ENCODE results near the gene UBXN7. TPM values are rescaled to one million over a fixed set of nuclear protein-coding genes. Genes with fewer than 3 reads are reported as not detected.
"Not testable (repeated sequence)": the region's sequence is repeated elsewhere in the genome, so short reads cannot be mapped to it uniquely, and the experiment has no call there.

UBXN7 gene
- total RNA-seq, 3 donors from 2014 or later (not counting 1 experiment from before 2014, with no cell fraction given) = 82.0 to 97.2 (median 82.4) TPM

- Mint-ChIP-seq H3K4me1 (peaks cover 15 to 28% of the 10 kb centered on the region in 2 donors), H3K36me3 (peaks cover 18% of the 10 kb centered on the region), H3K4me3 (peak overlapping the region; percentile 18), H3K9me3 (no peaks in the 10 kb centered on the region), H3K27me3 (ENCODE audit: low read depth in 2 of 2) (no peaks in the 10 kb centered on the region), H3K27ac (peak overlapping the region; percentile 1 to 78)
- H3K4me1 ChIP-seq (ENCODE audit: control insufficient read depth, insufficient read depth, low read length) = no peaks in the 10 kb centered on the region
- H3K36me3 ChIP-seq (ENCODE audit: control insufficient read depth, insufficient read depth, low read length) = peaks cover 27% of the 10 kb centered on the region
- H3K27me3 ChIP-seq (ENCODE audit: control insufficient read depth, insufficient read depth, low read length) = no peaks in the 10 kb centered on the region
- no peaks in the 10 kb centered on the region for H3K9me3 ChIP-seq (ENCODE audit: control insufficient read depth, insufficient read depth, low read length)
- peak; percentile 73 to 93 (median 89) for ATAC-seq
- TF ChIP-seq, protein P1, sequence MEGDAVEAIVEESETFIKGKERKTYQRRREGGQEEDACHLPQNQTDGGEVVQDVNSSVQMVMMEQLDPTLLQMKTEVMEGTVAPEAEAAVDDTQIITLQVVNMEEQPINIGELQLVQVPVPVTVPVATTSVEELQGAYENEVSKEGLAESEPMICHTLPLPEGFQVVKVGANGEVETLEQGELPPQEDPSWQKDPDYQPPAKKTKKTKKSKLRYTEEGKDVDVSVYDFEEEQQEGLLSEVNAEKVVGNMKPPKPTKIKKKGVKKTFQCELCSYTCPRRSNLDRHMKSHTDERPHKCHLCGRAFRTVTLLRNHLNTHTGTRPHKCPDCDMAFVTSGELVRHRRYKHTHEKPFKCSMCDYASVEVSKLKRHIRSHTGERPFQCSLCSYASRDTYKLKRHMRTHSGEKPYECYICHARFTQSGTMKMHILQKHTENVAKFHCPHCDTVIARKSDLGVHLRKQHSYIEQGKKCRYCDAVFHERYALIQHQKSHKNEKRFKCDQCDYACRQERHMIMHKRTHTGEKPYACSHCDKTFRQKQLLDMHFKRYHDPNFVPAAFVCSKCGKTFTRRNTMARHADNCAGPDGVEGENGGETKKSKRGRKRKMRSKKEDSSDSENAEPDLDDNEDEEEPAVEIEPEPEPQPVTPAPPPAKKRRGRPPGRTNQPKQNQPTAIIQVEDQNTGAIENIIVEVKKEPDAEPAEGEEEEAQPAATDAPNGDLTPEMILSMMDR (IDR thresholded peaks at IDR 0.05) = no peak
- no peak for DNase-seq
- H3K27ac ChIP-seq (ENCODE audit: low read length) = peak overlapping the region; percentile 13
- no peak overlapping the region for H3K4me3 ChIP-seq (ENCODE audit: low read length)
- 93% methylated on average over 3 of the region's 6 CpGs for WGBS (ENCODE audit: insufficient coverage)
- intact Hi-C loops (cut with micrococcal nuclease) = no loop called here
These were observed 80.7 kb downstream of the UBXN7 start for GRCh38 chr3:196351541-196351940.

DNA sequence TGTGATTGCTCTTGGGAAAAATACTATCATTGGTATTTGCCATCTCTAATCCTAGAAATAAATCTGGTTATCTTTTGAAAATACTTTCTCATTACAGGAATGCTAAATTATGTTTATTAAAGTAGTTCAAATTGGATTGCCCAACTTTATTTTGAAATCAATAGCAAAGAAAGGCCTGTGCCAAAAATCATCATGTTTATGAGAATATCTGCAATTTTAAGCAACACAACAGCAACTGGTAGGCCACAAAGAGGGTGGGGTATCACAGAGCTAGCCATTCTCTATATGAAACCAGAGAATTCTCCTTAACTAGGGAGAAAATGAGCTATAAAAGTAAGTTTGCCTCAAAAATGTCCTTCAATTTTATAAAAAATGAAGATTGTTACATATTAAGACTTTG is 82.2 kb downstream of the UBXN7 start:
- H3K9me3 ChIP-seq (ENCODE audit: control insufficient read depth, insufficient read depth, low read length) = no peaks in the 10 kb centered on the region
- TF ChIP-seq, protein P1 (IDR thresholded peaks at IDR 0.05) = no peak
- Mint-ChIP-seq H3K9me3 (no peaks in the 10 kb centered on the region), H3K27ac (peak overlapping the region in 1 of 2 donors; percentile 64), H3K36me3 (peaks cover 5% of the 10 kb centered on the region), H3K4me1 (peaks cover 23 to 30% of the 10 kb centered on the region in 2 donors), H3K4me3 (no peak overlapping the region), H3K27me3 (ENCODE audit: low read depth in 2 of 2) (no peaks in the 10 kb centered on the region)
- intact Hi-C loops (cut with micrococcal nuclease) = no loop called here
- H3K27ac ChIP-seq (ENCODE audit: low read length) = no peak overlapping the region
- H3K27me3 ChIP-seq (ENCODE audit: control insufficient read depth, insufficient read depth, low read length) = no peaks in the 10 kb centered on the region
- no peak for ATAC-seq
- H3K4me3 ChIP-seq (ENCODE audit: low read length) = no peak overlapping the region
- DNase-seq = no peak
- H3K4me1 ChIP-seq (ENCODE audit: control insufficient read depth, insufficient read depth, low read length) = peaks cover 5% of the 10 kb centered on the region
- peaks cover 12% of the 10 kb centered on the region for H3K36me3 ChIP-seq (ENCODE audit: control insufficient read depth, insufficient read depth, low read length)

DNA sequence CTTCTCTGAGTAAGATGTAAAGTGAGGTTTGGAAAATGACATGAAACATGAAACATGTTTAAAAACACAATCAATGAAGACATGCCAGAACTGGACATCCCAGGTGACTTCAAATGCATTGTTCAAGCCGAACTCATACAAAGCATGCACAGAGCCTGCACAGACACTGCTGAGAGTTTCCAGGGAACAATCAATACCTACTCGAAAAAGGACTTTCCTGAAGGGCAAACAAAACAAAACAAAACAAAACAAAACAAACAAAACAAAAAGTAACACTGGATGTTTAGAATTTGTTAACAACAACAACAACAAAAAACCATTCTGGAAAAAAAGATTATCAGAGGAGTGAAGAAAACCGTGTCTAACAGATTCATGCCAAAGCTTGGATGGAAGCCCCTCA is 83.5 kb downstream of the UBXN7 start:
- Mint-ChIP-seq H3K4me1 (peaks cover 25 to 35% of the 10 kb centered on the region in 2 donors), H3K27me3 (ENCODE audit: low read depth in 2 of 2) (no peaks in the 10 kb centered on the region), H3K27ac (peak overlapping the region in 1 of 2 donors; percentile 6), H3K4me3 (no peak overlapping the region), H3K36me3 (peaks cover 2% of the 10 kb centered on the region), H3K9me3 (no peaks in the 10 kb centered on the region)
- Histone ChIP-seq H3K4me3 (ENCODE audit: low read length) (no peak overlapping the region), H3K27me3 (ENCODE audit: control insufficient read depth, insufficient read depth, low read length) (no peaks in the 10 kb centered on the region), H3K27ac (ENCODE audit: low read length) (no peak overlapping the region), H3K36me3 (ENCODE audit: control insufficient read depth, insufficient read depth, low read length) (peaks cover under 1% of the 10 kb centered on the region), H3K4me1 (ENCODE audit: control insufficient read depth, insufficient read depth, low read length) (peaks cover 6% of the 10 kb centered on the region), H3K9me3 (ENCODE audit: control insufficient read depth, insufficient read depth, low read length) (no peaks in the 10 kb centered on the region)
- WGBS (ENCODE audit: insufficient coverage) = 89% methylated on average over 3 of the region's 3 CpGs
- DNase-seq = no peak
- TF ChIP-seq, protein P1 (IDR thresholded peaks at IDR 0.05) = no peak
- ATAC-seq = no peak
- intact Hi-C loops (cut with micrococcal nuclease) = no loop called here

GRCh38 chr3:196344663-196345062 is 87.6 kb downstream of the UBXN7 start:
- Mint-ChIP-seq H3K9me3 (no peaks in the 10 kb centered on the region), H3K27ac (peak overlapping the region; percentile 0 to 29), H3K4me1 (peaks cover 10 to 14% of the 10 kb centered on the region in 2 donors), H3K4me3 (no peak overlapping the region), H3K27me3 (ENCODE audit: low read depth in 2 of 2) (no peaks in the 10 kb centered on the region), H3K36me3 (no peaks in the 10 kb centered on the region)
- Histone ChIP-seq H3K27ac (ENCODE audit: low read length) (no peak overlapping the region), H3K4me1 (ENCODE audit: control insufficient read depth, insufficient read depth, low read length) (peaks cover 9% of the 10 kb centered on the region), H3K36me3 (ENCODE audit: control insufficient read depth, insufficient read depth, low read length) (no peaks in the 10 kb centered on the region), H3K4me3 (ENCODE audit: low read length) (no peak overlapping the region), H3K9me3 (ENCODE audit: control insufficient read depth, insufficient read depth, low read length) (no peaks in the 10 kb centered on the region), H3K27me3 (ENCODE audit: control insufficient read depth, insufficient read depth, low read length) (no peaks in the 10 kb centered on the region)
- TF ChIP-seq, protein P1 (IDR thresholded peaks at IDR 0.05) = no peak
- no peak for DNase-seq
- WGBS (ENCODE audit: insufficient coverage) = 21% methylated on average over 4 of the region's 4 CpGs
- intact Hi-C loops (cut with micrococcal nuclease) = no loop called here
- no peak for ATAC-seq

DNA sequence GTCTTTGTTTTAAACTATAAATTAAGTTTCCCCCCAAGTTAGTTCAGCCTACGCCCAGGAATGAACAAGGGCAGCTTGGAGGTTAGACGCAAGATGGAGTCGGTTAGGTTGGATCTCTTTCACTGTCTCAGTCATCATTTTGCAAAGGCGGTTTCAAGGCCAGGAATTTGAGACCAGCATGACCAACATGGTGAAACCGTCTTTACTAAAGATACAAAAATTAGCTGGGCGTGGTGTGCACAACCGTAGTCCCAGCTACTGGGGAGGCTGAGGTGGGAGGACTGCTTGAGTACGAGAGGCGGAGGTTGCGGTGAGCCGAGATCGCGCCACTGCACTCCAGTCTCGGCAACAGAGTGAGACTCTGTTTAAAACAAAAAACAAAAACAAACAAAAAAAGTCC is 88.3 kb downstream of the UBXN7 start:
- H3K4me1 ChIP-seq (ENCODE audit: control insufficient read depth, insufficient read depth, low read length); H3K36me3 Mint-ChIP-seq; H3K27ac ChIP-seq (ENCODE audit: low read length); H3K36me3 ChIP-seq (ENCODE audit: control insufficient read depth, insufficient read depth, low read length); H3K4me3 ChIP-seq (ENCODE audit: low read length); H3K9me3 ChIP-seq (ENCODE audit: control insufficient read depth, insufficient read depth, low read length); intact Hi-C loops (cut with micrococcal nuclease); ATAC-seq; H3K4me3 Mint-ChIP-seq; DNase-seq; H3K27me3 ChIP-seq (ENCODE audit: control insufficient read depth, insufficient read depth, low read length); H3K27ac Mint-ChIP-seq; H3K9me3 Mint-ChIP-seq; H3K27me3 Mint-ChIP-seq (ENCODE audit: low read depth in 2 of 2): not testable (repeated sequence)
- 93% methylated on average over 12 of the region's 14 CpGs for WGBS (ENCODE audit: insufficient coverage)
- peaks cover 10 to 14% of the 10 kb centered on the region in 2 donors for H3K4me1 Mint-ChIP-seq
